ENCODE data around the gene ZNF791.

Gene ZNF791

DNA sequence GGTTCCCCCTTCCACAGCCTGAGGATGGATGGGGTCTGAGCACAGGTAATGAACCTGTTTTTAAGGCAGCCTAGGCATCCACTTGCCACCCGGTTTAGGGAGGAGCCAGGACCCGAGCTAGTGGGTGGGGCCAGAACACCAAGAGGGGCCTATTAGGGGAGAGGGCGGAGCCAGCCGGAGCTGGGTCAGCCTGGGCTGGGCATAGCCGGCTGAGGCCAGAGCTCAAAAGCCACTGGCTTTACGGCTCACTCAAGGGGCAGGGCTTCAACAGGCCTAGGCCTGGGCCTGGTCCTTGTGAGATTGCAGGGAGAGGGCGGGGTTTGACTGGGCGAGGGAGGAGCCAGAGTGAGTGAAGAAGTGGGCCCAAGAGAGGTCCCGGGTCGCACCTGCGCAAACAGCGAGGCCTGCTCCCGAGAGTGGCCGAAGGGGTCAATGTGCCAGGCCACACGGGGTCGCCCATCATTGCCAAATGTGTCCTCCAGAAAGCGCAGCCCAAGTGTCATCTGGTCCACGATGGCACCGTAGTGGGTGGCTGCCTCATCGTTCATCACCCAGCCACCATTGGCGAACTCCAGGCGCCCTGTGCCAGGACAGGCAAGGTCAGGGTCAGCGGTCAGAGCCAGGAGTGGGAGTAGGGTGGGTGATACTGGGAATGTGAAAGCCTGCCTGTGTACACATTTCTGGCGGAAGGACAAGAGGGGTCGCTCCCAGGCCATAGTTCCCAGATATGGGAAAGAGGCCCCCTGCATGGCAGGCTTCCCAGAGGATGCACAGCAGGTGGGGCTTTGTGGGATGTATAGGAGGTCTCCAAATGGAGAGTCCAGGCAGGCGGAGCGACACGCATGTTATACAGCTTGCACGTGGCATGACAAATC lies 53.9 kb downstream of the ZNF791 start:
- no peak overlapping the region for H3K4me3 ChIP-seq (replicated peaks; ENCODE audit: insufficient read depth, low read length)
- peak overlapping the region; percentile 85 for H3K27ac ChIP-seq (replicated peaks)
- DNase-seq (ENCODE audit: low read depth in 1 of 2, low spot score in 1 of 2) = no peak
- TF ChIP-seq, protein P1, sequence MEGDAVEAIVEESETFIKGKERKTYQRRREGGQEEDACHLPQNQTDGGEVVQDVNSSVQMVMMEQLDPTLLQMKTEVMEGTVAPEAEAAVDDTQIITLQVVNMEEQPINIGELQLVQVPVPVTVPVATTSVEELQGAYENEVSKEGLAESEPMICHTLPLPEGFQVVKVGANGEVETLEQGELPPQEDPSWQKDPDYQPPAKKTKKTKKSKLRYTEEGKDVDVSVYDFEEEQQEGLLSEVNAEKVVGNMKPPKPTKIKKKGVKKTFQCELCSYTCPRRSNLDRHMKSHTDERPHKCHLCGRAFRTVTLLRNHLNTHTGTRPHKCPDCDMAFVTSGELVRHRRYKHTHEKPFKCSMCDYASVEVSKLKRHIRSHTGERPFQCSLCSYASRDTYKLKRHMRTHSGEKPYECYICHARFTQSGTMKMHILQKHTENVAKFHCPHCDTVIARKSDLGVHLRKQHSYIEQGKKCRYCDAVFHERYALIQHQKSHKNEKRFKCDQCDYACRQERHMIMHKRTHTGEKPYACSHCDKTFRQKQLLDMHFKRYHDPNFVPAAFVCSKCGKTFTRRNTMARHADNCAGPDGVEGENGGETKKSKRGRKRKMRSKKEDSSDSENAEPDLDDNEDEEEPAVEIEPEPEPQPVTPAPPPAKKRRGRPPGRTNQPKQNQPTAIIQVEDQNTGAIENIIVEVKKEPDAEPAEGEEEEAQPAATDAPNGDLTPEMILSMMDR (IDR thresholded peaks at IDR 0.05; ENCODE audit: insufficient read depth, low read length) = no peak
- TF ChIP-seq SPI1 (IDR thresholded peaks at IDR 0.05; ENCODE audit: borderline replicate concordance, low read depth) (no peak), POLR2AphosphoS5 (IDR thresholded peaks at IDR 0.05; ENCODE audit: low read depth) (no peak), GABPA (IDR thresholded peaks at IDR 0.05; ENCODE audit: low read depth) (no peak)
- TF ChIP-seq, protein P2, sequence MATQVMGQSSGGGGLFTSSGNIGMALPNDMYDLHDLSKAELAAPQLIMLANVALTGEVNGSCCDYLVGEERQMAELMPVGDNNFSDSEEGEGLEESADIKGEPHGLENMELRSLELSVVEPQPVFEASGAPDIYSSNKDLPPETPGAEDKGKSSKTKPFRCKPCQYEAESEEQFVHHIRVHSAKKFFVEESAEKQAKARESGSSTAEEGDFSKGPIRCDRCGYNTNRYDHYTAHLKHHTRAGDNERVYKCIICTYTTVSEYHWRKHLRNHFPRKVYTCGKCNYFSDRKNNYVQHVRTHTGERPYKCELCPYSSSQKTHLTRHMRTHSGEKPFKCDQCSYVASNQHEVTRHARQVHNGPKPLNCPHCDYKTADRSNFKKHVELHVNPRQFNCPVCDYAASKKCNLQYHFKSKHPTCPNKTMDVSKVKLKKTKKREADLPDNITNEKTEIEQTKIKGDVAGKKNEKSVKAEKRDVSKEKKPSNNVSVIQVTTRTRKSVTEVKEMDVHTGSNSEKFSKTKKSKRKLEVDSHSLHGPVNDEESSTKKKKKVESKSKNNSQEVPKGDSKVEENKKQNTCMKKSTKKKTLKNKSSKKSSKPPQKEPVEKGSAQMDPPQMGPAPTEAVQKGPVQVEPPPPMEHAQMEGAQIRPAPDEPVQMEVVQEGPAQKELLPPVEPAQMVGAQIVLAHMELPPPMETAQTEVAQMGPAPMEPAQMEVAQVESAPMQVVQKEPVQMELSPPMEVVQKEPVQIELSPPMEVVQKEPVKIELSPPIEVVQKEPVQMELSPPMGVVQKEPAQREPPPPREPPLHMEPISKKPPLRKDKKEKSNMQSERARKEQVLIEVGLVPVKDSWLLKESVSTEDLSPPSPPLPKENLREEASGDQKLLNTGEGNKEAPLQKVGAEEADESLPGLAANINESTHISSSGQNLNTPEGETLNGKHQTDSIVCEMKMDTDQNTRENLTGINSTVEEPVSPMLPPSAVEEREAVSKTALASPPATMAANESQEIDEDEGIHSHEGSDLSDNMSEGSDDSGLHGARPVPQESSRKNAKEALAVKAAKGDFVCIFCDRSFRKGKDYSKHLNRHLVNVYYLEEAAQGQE (IDR thresholded peaks at IDR 0.05; ENCODE audit: insufficient replicate concordance, low read depth) = no peak
- no peaks in the 10 kb centered on the region for H3K27me3 ChIP-seq (ENCODE audit: insufficient read depth, poor library complexity, severe bottlenecking)

DNA sequence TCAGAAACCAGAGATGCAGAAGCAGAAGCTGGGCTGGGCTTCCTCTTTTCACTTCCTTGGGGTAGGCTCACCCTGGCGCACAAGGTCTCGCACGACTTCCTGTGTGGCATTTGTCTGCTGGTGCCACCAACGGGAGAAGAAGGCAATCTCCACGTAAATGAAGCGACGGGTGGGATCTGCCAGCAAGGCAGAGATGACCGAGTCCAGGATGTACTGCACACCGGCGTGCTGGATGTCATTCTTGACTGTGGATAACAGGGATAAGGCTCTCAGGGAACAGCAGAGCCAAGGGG lies 54.5 kb downstream of the ZNF791 start:
- H3K27ac ChIP-seq (replicated peaks) = peak overlapping the region; percentile 85
- H3K27me3 ChIP-seq (ENCODE audit: insufficient read depth, poor library complexity, severe bottlenecking) = no peaks in the 10 kb centered on the region
- H3K4me3 ChIP-seq (replicated peaks; ENCODE audit: insufficient read depth, low read length) = peak overlapping the region; percentile 94
- TF ChIP-seq, protein P1 (IDR thresholded peaks at IDR 0.05; ENCODE audit: insufficient read depth, low read length) = no peak
- TF ChIP-seq GABPA (IDR thresholded peaks at IDR 0.05; ENCODE audit: low read depth) (peak; percentile 87), POLR2AphosphoS5 (IDR thresholded peaks at IDR 0.05; ENCODE audit: low read depth) (peak; percentile 87), SPI1 (IDR thresholded peaks at IDR 0.05; ENCODE audit: borderline replicate concordance, low read depth) (peak; percentile 100)
- TF ChIP-seq, protein P2 (IDR thresholded peaks at IDR 0.05; ENCODE audit: insufficient replicate concordance, low read depth) = no peak
- DNase-seq (ENCODE audit: low read depth in 1 of 2, low spot score in 1 of 2) = peak; percentile 83 to 98

DNA sequence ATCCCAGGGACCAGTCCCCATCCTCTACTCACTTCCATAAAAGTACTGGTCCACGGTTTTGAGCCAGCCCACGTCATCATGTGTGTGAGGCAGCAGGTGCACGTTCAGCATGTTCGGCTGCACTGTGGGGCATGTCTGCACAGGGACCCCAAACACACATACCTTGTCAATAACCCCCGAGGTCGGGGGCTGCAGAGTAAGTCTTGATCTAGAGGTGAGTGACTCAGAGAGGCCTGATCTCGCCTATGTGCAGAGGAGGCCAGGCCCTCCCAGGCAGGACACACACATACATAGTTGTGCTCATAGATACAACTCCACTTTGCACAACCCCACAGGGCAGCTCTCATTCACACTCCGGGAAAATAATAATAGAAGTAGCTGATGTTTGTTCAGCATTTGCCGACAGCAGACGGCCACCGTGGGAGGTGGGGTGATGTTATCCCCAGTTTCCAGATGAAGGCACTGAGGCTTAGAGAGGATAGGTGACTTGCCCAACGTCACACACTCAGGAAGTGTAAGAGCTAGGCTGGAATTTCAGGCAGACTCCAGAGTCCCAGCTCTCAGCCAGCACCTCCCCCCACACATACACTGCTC lies 55.0 kb downstream of the ZNF791 start:
- no peaks in the 10 kb centered on the region for H3K27me3 ChIP-seq (ENCODE audit: insufficient read depth, poor library complexity, severe bottlenecking)
- peak overlapping the region; percentile 85 for H3K27ac ChIP-seq (replicated peaks)
- peak in 1 of 2 experiments; percentile 12 for DNase-seq (ENCODE audit: low read depth in 1 of 2, low spot score in 1 of 2)
- TF ChIP-seq GABPA (IDR thresholded peaks at IDR 0.05; ENCODE audit: low read depth) (no peak), POLR2AphosphoS5 (IDR thresholded peaks at IDR 0.05; ENCODE audit: low read depth) (0 out of 2 replicates have a peak, but pooled peaks have one; percentile 24)
- TF ChIP-seq, protein P2 (IDR thresholded peaks at IDR 0.05; ENCODE audit: insufficient replicate concordance, low read depth) = no peak
- TF ChIP-seq, protein P1 (IDR thresholded peaks at IDR 0.05; ENCODE audit: insufficient read depth, low read length) = no peak
- H3K4me3 ChIP-seq (replicated peaks; ENCODE audit: insufficient read depth, low read length) = peak overlapping the region; percentile 94

Measured in HL-60 (cell line).